MM.1S (cell line): ENCODE measurements around the gene AGAP1.

Experiments
- DNase-seq: peaks from one replicate; pipeline ENCODE4 v3.0.0-alpha.2; 2015
- H2AFZ ChIP-seq: fragments of 300-600 bp; sonication (generic); 2 replicates; pipeline ENCODE4 v1.6.0; 2016; ENCODE audit warnings: antibody characterized with exemption, low read length
- H3F3A ChIP-seq: fragments of 300-600 bp; sonication (generic); 2 replicates; pipeline ENCODE4 v1.6.1; 2016; ENCODE audit warnings: mild to moderate bottlenecking, antibody characterized with exemption, low read length, moderate library complexity, mixed read lengths; ENCODE audit not compliant: insufficient read depth
- H3K27ac ChIP-seq: fragments of 300-600 bp; sonication (generic); 2 replicates; pipeline ENCODE4 v1.5.1; 2016; ENCODE audit warnings: mild to moderate bottlenecking, low read length
- H3K27me3 ChIP-seq: fragments of 300-600 bp; sonication (generic); replicated peaks from 2 replicates; pipeline ENCODE4 v1.6.0; 2016; ENCODE audit warnings: low read length; ENCODE audit not compliant: insufficient read depth
- H3K36me3 ChIP-seq: fragments of 300-600 bp; sonication (generic); replicated peaks from 2 replicates; pipeline ENCODE4 v1.6.1; 2016; ENCODE audit warnings: mild to moderate bottlenecking, low read length, mixed read lengths; ENCODE audit not compliant: insufficient read depth
- H3K4me1 ChIP-seq: fragments of 300-600 bp; sonication (generic); 2 replicates; pipeline ENCODE4 v1.6.1; 2016; ENCODE audit warnings: low read length, mixed read lengths
- H3K4me2 ChIP-seq: fragments of 300-600 bp; sonication (generic); 2 replicates; pipeline ENCODE4 v1.6.0; 2016; ENCODE audit warnings: low read depth, low read length
- H3K4me3 ChIP-seq: fragments of 300-600 bp; sonication (generic); 2 replicates; pipeline ENCODE4 v1.5.1; 2016; ENCODE audit warnings: low read length, mixed read lengths
- H3K79me2 ChIP-seq: fragments of 300-600 bp; sonication (generic); 2 replicates; pipeline ENCODE4 v1.6.1; 2016; ENCODE audit warnings: mixed run types, low read length, mixed read lengths
- H3K9ac ChIP-seq: fragments of 300-600 bp; sonication (generic); 2 replicates; pipeline ENCODE4 v1.6.1; 2016; ENCODE audit warnings: low read length, mixed read lengths
- H3K9me2 ChIP-seq: fragments of 300-600 bp; sonication (generic); replicated peaks from 2 replicates; pipeline ENCODE4 v1.6.1; 2016; ENCODE audit warnings: mild to moderate bottlenecking, low read length, mixed read lengths; ENCODE audit not compliant: insufficient read depth
- H3K9me3 ChIP-seq: fragments of 300-600 bp; sonication (generic); replicated peaks from 2 replicates; pipeline ENCODE4 v1.6.1; 2016; ENCODE audit warnings: mild to moderate bottlenecking, low read length, mixed read lengths; ENCODE audit not compliant: insufficient read depth
- H4K20me1 ChIP-seq: fragments of 300-600 bp; sonication (generic); 2 replicates; pipeline ENCODE4 v1.6.1; 2016; ENCODE audit warnings: mild to moderate bottlenecking, low read length, moderate library complexity, mixed read lengths; ENCODE audit not compliant: insufficient read depth
- EZH2 ChIP-seq: fragments of 300-600 bp; sonication (generic); optimal IDR thresholded peaks from 2 replicates; pipeline ENCODE3; 2017; ENCODE audit warnings: low read depth, mild to moderate bottlenecking, antibody characterized with exemption, low read length, mixed read lengths
- EZH2phosphoT487 ChIP-seq: fragments of 300-600 bp; sonication (generic); IDR thresholded peaks from 2 replicates; pipeline ENCODE4 v1.6.1; 2018; ENCODE audit warnings: antibody characterized with exemption, low read length
- TF ChIP-seq, protein P1 (sequence below): fragments of 300-600 bp; sonication (generic); IDR thresholded peaks from 2 replicates; pipeline ENCODE4 v1.5.1; 2016; ENCODE audit warnings: antibody characterized with exemption, low read length, mixed read lengths

Gene AGAP1

DNA sequence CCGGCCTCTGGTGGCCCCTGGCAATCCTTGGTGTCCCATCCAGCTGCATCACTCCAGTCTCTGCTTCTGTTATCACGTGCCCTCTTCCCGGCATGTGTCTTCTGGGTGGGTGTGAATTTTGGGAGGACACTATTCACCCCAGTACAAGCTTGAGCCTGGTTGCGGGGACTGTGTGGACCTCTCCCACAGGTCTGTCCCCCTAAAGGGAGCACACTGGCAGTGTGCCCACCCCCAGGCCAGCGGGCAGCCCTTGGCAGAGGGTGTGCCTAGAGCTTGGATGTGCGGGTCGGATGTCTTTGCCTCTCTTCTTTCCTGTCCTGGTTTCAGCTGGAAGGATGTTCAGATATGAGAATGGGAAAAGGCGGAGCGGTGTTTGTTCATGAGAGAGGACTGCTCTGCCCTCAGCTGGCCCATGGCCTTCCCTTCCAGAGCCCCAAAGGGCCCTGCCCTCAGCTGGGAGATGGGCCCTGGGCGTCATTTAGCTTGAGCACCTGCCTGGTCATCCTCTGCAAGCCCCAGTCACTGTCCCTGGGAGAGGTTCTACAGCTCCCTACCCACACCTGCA lies 73.2 kb downstream of the AGAP1 start:
- Histone ChIP-seq H3K4me2 (no peak overlapping the region), H3K9ac (no peak overlapping the region), H4K20me1 (no peaks in the 10 kb centered on the region), H3K4me3 (no peak overlapping the region), H2AFZ (no peak overlapping the region), H3K27me3 (no peaks in the 10 kb centered on the region), H3K27ac (no peak overlapping the region), H3K9me2 (no peaks in the 10 kb centered on the region), H3F3A (peaks cover 12% of the 10 kb centered on the region; the same call in 1 of the 2 replicates), H3K9me3 (no peaks in the 10 kb centered on the region), H3K36me3 (no peaks in the 10 kb centered on the region), H3K4me1 (peaks cover 8% of the 10 kb centered on the region; the same call in 1 of the 2 replicates), H3K79me2 (peaks cover 97% of the 10 kb centered on the region)
- TF ChIP-seq, protein P1, sequence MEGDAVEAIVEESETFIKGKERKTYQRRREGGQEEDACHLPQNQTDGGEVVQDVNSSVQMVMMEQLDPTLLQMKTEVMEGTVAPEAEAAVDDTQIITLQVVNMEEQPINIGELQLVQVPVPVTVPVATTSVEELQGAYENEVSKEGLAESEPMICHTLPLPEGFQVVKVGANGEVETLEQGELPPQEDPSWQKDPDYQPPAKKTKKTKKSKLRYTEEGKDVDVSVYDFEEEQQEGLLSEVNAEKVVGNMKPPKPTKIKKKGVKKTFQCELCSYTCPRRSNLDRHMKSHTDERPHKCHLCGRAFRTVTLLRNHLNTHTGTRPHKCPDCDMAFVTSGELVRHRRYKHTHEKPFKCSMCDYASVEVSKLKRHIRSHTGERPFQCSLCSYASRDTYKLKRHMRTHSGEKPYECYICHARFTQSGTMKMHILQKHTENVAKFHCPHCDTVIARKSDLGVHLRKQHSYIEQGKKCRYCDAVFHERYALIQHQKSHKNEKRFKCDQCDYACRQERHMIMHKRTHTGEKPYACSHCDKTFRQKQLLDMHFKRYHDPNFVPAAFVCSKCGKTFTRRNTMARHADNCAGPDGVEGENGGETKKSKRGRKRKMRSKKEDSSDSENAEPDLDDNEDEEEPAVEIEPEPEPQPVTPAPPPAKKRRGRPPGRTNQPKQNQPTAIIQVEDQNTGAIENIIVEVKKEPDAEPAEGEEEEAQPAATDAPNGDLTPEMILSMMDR: no peak
- TF ChIP-seq EZH2phosphoT487 (no peak), EZH2 (no peak)
- DNase-seq: no peak

DNA sequence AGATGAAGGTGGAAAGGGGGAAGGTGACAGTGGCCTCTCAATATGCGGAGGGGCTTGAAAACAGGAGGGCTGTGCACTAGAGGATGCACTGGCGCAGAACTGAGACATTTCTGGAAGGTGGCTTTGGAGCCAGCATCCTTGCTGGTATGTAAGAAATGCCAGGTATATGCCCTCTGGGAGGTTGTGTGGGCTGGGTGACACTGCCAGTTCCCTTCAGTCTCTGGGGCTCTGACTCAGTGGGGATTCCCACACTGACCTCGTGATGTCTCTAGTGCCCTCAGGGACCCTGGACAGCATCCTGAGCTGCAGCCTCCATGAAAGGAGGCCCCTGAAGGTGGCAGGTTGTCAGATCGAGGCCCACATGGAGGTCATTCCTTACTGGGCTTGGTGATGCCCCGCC lies 74.0 kb downstream of the AGAP1 start:
- no peak overlapping the region for H3K27ac ChIP-seq
- no peaks in the 10 kb centered on the region for H3K9me3 ChIP-seq
- no peak overlapping the region for H3K4me2 ChIP-seq
- no peak overlapping the region for H3K9ac ChIP-seq
- H3F3A ChIP-seq: peaks cover 12% of the 10 kb centered on the region; the same call in 1 of the 2 replicates
- no peaks in the 10 kb centered on the region for H3K36me3 ChIP-seq
- no peaks in the 10 kb centered on the region for H4K20me1 ChIP-seq
- peaks cover 97% of the 10 kb centered on the region for H3K79me2 ChIP-seq
- H3K4me1 ChIP-seq: peaks cover 8% of the 10 kb centered on the region; the same call in 1 of the 2 replicates
- no peaks in the 10 kb centered on the region for H3K9me2 ChIP-seq
- DNase-seq: no peak
- no peak overlapping the region for H2AFZ ChIP-seq
- H3K4me3 ChIP-seq: no peak overlapping the region
- no peaks in the 10 kb centered on the region for H3K27me3 ChIP-seq
- TF ChIP-seq EZH2: no peak
- TF ChIP-seq, protein P1: no peak
- TF ChIP-seq EZH2phosphoT487: no peak

DNA sequence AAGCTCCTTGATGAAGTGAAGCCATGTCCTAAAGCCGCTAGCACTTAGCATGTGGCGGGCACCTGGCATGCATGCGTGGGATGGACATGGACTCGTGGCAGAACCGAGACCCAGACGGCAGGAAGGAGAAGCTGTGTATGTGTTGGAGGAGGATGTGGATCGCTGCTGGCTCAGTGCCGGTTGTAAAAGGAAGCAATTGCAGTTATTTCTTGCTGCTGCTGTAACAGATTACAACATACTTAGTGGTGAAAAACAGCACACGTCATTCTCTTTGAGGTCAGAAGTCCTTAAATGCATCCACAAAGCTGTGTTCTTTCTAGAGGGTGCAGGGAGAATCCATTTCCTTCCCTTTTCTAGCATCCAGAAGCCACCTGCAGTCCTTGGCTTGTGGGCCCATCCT lies 74.6 kb downstream of the AGAP1 start:
- Histone ChIP-seq H3K79me2 (peaks cover 97% of the 10 kb centered on the region), H3K9me2 (no peaks in the 10 kb centered on the region), H3K36me3 (no peaks in the 10 kb centered on the region), H3K4me2 (no peak overlapping the region), H3K4me3 (no peak overlapping the region), H3K27me3 (no peaks in the 10 kb centered on the region), H3K27ac (no peak overlapping the region), H2AFZ (no peak overlapping the region), H3K9ac (no peak overlapping the region), H4K20me1 (no peaks in the 10 kb centered on the region), H3K9me3 (no peaks in the 10 kb centered on the region), H3K4me1 (peaks cover 8% of the 10 kb centered on the region; the same call in 1 of the 2 replicates), H3F3A (peaks cover 12% of the 10 kb centered on the region; the same call in 1 of the 2 replicates)
- TF ChIP-seq EZH2phosphoT487: no peak
- no peak for TF ChIP-seq EZH2
- TF ChIP-seq, protein P1: no peak
- no peak for DNase-seq
